DND-41 (cell line): ENCODE measurements around the gene PPIF.

Source experiments
- CTCF ChIP-seq: IDR thresholded peaks from 2 replicates; pipeline ENCODE4 v1.5.1; 2012; ENCODE audit warnings: borderline replicate concordance, low read length, moderate library complexity, mild to moderate bottlenecking; ENCODE audit not compliant: poor library complexity, severe bottlenecking; ENCODE audit errors: extremely low read depth
- EZH2 ChIP-seq: IDR thresholded peaks from 3 replicates; pipeline ENCODE4 v1.6.1; 2012; ENCODE audit warnings: borderline replicate concordance, low read depth, mild to moderate bottlenecking, moderate library complexity, low read length, inconsistent platforms; ENCODE audit not compliant: severe bottlenecking

- no peak for TF ChIP-seq CTCF
- TF ChIP-seq EZH2, result no peak
These were observed 47.4 kb downstream of the PPIF start for GRCh38 chr10:79394664-79395063.
